Stimulated activated CD4-positive, alpha-beta T cell treated with anti-CD3 and anti-CD28 coated beads, Interleukin-12 subunit alpha, Interleukin-12 subunit beta, amount 100 ng/mL, for 4 hours (primary cell): ENCODE measurements around the gene PACS2.
"Not testable (repeated sequence)": the region's sequence is repeated elsewhere in the genome, so short reads cannot be mapped to it uniquely, and the experiment has no call there.

ENCODE experiments used
- DNase-seq: peaks from one replicate; pipeline ENCODE4 v3.0.0-alpha.2; 2020

The PACS2 gene

GRCh38 chr14:105315941-105316576 lies 1.5 kb downstream of the PACS2 start:
- DNase-seq, result no peak

- DNase-seq, result no peak
These were observed 2.0 kb downstream of the PACS2 start for GRCh38 chr14:105316577-105316941.

- no peak for DNase-seq
These were observed 2.5 kb downstream of the PACS2 start for GRCh38 chr14:105316968-105317510.

- DNase-seq, result no peak
These were observed 3.0 kb downstream of the PACS2 start for GRCh38 chr14:105317546-105317945.

GRCh38 chr14:105322791-105323556 lies 8.4 kb downstream of the PACS2 start:
- no peak for DNase-seq

DNA sequence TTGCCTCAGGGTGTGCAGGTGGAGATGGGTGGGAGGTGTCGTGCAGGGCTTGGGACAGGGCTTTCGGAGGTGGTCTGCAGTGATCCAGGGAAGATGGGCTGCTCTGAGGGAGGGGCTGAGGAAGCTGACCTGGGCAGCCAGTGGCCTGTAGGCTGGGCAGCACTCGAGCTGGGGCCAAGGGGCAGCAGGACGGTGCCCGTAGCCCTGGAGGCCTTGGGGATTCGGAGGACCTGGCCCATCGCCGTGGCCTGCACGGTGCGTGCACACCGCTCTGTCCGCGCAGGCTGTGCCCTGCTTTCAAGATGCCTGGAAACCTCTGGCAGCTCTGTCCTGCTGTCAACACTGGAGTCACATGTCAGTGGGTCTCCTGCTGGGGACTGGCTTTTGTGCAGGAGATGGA lies 9.1 kb downstream of the PACS2 start:
- no peak for DNase-seq

- no peak for DNase-seq
These were observed 9.7 kb downstream of the PACS2 start for GRCh38 chr14:105324080-105324778.

DNA sequence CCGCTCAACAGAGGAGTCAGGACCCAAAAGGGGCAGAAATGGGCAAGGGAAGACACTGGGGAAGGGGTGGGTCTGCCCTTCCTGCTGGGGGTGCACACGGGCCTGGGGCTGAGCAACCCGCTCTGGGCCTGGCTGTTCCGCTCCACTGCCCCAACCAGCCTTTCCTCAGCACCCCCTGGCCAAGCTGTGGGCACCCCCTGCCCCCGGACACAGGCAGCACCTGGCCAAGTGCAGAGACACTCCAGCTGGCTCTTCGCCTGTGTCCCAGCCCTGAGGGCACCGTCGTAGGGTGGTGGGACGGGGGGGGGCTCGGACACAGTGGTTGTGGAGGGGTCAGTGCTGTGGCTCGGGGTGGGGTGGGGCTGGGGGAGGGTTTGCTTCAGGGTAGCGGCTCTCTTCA lies 10.3 kb downstream of the PACS2 start:
- DNase-seq, result no peak

GRCh38 chr14:105325303-105325702 lies 10.8 kb downstream of the PACS2 start:
- DNase-seq, result no peak

GRCh38 chr14:105325716-105326567 lies 11.4 kb downstream of the PACS2 start:
- DNase-seq, result no peak

GRCh38 chr14:105326568-105326867 lies 12.0 kb downstream of the PACS2 start:
- DNase-seq, result no peak

GRCh38 chr14:105326891-105327694 lies 12.5 kb downstream of the PACS2 start:
- DNase-seq, result no peak

GRCh38 chr14:105327695-105328045 lies 13.1 kb downstream of the PACS2 start:
- DNase-seq, result not testable (repeated sequence)

DNA sequence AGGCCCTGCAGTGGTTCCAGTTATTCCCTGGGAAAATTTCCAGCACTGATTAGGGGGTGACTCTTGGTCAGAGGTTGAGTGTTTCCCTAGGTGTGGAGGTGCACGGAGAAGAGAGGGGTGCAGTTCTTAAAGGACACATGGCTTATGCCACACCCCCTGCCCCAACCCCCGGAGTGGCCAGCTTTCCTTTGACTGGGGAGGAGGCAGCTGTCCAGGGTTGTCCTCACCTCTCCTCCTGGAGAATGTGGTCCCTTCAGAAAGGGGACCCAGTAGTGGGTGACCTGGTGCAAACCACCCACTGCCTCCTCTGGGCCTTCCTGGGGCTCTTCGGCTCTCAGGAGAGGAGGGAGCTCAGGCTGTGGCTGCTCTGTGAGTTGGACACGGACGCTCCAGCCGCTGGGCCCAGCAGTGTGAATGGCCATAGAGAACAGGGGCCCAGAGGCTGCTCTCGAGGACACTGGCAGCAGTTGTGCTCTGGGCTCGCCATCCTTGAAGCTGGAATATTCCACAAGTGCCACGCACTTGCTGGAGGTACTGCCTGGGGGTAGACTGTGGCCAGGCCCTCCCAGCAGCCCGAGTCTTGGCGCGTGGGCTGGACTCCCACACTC lies 13.6 kb downstream of the PACS2 start:
- DNase-seq, result no peak

DNA sequence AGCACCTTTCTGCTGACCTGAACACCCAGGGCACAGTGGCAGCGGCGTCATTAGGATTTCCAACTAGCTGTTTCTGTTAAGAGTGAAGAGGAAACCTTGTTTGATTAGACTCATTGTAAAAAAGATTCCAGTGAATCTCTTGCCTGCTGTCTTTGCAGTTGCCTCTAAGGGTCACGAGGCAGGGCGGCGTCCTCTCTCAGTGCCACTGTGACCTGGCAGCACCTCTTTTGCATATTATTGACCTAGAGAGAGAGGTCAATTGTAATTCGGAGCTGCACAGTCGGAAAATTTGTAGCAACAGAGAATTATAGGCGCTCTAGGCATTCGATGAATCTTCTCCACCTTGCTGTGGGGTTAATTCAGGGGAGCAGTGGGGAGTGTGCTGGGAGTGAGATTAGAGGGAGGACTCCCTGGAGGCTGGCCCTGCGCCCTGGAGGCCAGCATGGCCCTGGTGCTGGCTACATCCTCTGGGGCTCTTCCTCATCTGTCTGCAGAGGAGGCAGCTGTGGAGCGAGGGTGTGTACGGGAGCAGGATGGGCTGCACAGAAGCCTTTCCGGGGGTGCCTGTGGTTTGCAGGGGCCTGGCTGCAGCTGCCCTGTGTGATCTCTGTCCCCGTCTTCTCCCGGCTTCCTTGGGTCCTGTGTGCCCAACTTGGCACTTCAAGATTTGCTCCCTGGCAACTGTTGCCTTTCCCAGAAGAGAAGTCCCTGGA lies 14.3 kb downstream of the PACS2 start:
- no peak for DNase-seq

GRCh38 chr14:105329411-105330150 lies 15.0 kb downstream of the PACS2 start:
- DNase-seq, result no peak

DNA sequence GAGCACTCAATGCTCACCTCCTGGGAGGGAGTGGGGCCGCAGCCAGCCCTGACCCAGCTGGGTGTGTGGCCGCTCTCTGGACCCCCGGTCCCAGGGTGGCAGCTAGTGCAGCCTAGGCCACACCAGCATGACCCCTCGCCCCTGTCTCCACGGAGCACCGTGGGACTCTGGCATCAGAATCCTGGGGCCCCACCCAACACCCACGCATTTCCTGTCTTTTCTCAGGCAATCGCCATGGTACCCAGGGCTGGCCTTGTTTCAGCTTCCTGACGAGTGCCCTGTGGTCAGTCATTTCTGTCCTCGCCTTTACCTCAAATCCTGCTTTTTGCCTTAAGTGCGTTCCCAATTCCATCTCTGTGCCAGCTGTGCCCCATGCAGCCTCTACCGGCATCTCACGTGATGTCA lies 15.9 kb downstream of the PACS2 start:
- no peak for DNase-seq

- no peak for DNase-seq
These were observed 17.2 kb downstream of the PACS2 start for GRCh38 chr14:105331575-105332349.

DNA sequence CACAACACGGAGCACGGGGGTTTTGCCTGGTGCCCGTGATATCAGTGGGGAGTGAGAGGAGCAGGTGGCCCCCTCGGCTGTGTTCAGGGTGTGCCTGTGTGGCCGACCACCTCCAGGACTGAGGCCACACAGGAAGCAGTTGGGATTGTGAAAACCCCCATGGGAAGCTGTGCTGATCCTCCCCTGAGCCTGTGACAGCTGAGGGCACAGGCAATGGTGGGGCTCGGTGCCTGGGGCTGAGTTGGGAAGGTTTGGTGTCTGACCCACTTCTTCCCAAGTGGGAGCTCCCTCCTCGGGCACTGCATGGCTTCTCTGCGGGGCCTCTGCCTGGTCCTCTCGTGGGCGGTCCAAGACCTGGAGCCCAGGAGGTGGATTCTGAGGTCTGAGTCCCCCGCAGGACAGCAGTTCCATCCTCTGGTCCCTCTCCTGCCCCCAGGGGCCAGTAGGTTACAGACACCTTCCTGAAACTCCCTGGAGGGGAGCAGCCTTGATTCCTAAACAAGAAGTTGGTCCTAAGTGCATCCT lies 17.9 kb downstream of the PACS2 start:
- no peak for DNase-seq
